Stimulated activated CD8-positive, alpha-beta memory T cell treated with anti-CD3 and anti-CD28 coated beads, Interleukin-4, amount 100 ng/mL, for 4 hours (primary cell): Measurements from ENCODE around the gene NAB1.

Source experiments
- DNase-seq, 2 donors: peaks; one replicate each; pipeline ENCODE4 v3.0.0-alpha.2; 2020; ENCODE audit warnings: low read depth in 2 of 2, low spot score in 1 of 2

NAB1 gene

GRCh38 chr2:190711069-190711468 is 62.2 kb downstream of the NAB1 start:
- DNase-seq: no peak

GRCh38 chr2:190713471-190713870 is 64.6 kb downstream of the NAB1 start:
- DNase-seq: no peak

- DNase-seq: no peak
These were observed 66.1 kb downstream of the NAB1 start for GRCh38 chr2:190714958-190715357.

GRCh38 chr2:190716176-190716807 is 67.4 kb downstream of the NAB1 start:
- DNase-seq: no peak

- no peak for DNase-seq
These were observed 68.4 kb downstream of the NAB1 start for GRCh38 chr2:190717306-190717705.

GRCh38 chr2:190717764-190718651 is 69.1 kb downstream of the NAB1 start:
- DNase-seq: no peak

- DNase-seq: peak; percentile 16 to 25
These were observed 70.0 kb downstream of the NAB1 start for GRCh38 chr2:190718652-190719526.

GRCh38 chr2:190720276-190720675 is 71.4 kb downstream of the NAB1 start:
- DNase-seq: no peak

- no peak for DNase-seq
These were observed 71.8 kb downstream of the NAB1 start for GRCh38 chr2:190720691-190721090.

- DNase-seq: no peak
These were observed 73.3 kb downstream of the NAB1 start for GRCh38 chr2:190722061-190722759.

- no peak for DNase-seq
These were observed 74.0 kb downstream of the NAB1 start for GRCh38 chr2:190722835-190723234.

GRCh38 chr2:190723397-190724090 is 74.7 kb downstream of the NAB1 start:
- no peak for DNase-seq

- no peak for DNase-seq
These were observed 77.4 kb downstream of the NAB1 start for GRCh38 chr2:190726255-190726654.

GRCh38 chr2:190736355-190736754 is 87.5 kb downstream of the NAB1 start:
- DNase-seq: no peak

- no peak for DNase-seq
These were observed 91.6 kb downstream of the NAB1 start for GRCh38 chr2:190740449-190740848.
